ENCODE data around the gene TMEM181.

TMEM181 gene

GRCh38 chr6:158589366-158589765 lies 29.5 kb downstream of the TMEM181 start:
- Histone ChIP-seq H3K36me3 (ENCODE audit: low read length) (peaks cover 10% of the 10 kb centered on the region; the same call in 1 of the 2 replicates), H3K27me3 (ENCODE audit: low read length) (no peaks in the 10 kb centered on the region)

DNA sequence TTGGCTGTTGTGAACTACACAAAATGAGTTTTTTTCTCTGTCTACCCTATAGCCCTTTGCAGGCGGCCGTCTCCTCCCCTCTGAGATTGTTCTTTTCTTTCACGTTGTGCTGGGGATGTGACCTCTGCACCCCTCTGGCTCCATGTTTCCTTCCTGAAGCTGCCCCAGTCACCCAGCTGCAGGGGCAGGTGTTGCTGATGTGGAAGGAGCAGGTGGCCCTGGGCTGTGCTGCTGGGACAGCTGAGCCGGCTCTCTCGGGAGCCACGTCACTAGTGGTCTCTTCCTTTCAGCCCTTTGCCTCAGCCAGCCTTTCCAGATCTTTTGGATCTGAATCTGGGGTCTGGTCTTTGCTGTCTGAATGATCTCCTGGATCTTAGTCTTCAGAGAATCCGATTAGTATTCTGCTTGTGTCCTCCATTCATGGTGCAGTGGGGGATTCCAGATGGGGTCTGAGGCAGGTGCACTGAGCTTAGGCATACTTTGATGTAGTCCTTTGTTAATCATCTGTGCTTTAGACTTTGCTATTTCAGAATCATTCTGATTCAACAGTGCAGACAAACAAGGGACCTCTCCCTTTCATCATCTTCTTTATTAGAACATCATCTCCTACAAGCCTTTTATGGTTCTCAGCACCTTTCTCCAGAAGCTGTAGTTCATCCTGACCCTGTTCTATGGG lies 31.4 kb downstream of the TMEM181 start:
- H3K27me3 ChIP-seq (ENCODE audit: low read length): no peaks in the 10 kb centered on the region
- H3K79me2 ChIP-seq (ENCODE audit: insufficient read depth, low read length): no peaks in the 10 kb centered on the region
- no peaks in the 10 kb centered on the region for H3K9me3 ChIP-seq (ENCODE audit: insufficient read depth, low read length)
- H3K9me2 ChIP-seq (replicated peaks; ENCODE audit: insufficient read depth, low read length): no peaks in the 10 kb centered on the region
- no peak for TF ChIP-seq EZH2phosphoT487 (conservative IDR thresholded peaks at IDR 0.05; ENCODE audit: low read length)
- TF ChIP-seq, protein P1, sequence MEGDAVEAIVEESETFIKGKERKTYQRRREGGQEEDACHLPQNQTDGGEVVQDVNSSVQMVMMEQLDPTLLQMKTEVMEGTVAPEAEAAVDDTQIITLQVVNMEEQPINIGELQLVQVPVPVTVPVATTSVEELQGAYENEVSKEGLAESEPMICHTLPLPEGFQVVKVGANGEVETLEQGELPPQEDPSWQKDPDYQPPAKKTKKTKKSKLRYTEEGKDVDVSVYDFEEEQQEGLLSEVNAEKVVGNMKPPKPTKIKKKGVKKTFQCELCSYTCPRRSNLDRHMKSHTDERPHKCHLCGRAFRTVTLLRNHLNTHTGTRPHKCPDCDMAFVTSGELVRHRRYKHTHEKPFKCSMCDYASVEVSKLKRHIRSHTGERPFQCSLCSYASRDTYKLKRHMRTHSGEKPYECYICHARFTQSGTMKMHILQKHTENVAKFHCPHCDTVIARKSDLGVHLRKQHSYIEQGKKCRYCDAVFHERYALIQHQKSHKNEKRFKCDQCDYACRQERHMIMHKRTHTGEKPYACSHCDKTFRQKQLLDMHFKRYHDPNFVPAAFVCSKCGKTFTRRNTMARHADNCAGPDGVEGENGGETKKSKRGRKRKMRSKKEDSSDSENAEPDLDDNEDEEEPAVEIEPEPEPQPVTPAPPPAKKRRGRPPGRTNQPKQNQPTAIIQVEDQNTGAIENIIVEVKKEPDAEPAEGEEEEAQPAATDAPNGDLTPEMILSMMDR (IDR thresholded peaks at IDR 0.05; ENCODE audit: insufficient read depth, low read length, poor library complexity, severe bottlenecking): no peak
- H3F3A ChIP-seq (ENCODE audit: insufficient read depth): 0 out of 2 replicates have a peak, but pooled peaks cover 4% of the 10 kb centered on the region
- no peak overlapping the region for H3K27ac ChIP-seq (ENCODE audit: low read depth, low read length)
- no peak overlapping the region for H2AFZ ChIP-seq (ENCODE audit: low read depth, low read length, severe bottlenecking)
- H3K4me2 ChIP-seq (ENCODE audit: low read depth, low read length, poor library complexity, severe bottlenecking): no peak overlapping the region
- H3K4me3 ChIP-seq (ENCODE audit: insufficient read depth, low read length, poor library complexity, severe bottlenecking): no peak overlapping the region
- H4K20me1 ChIP-seq (ENCODE audit: low read depth, low read length): no peaks in the 10 kb centered on the region
- H3K36me3 ChIP-seq (ENCODE audit: low read length): peaks cover 6% of the 10 kb centered on the region; the same call in 1 of the 2 replicates
- no peak overlapping the region for H3K9ac ChIP-seq (ENCODE audit: low read length)

More at GRCh38 chr6:158589366-158589765, 29.5 kb downstream of the TMEM181 start:
- Histone ChIP-seq H3K79me2 (ENCODE audit: insufficient read depth, low read length) (no peaks in the 10 kb centered on the region), H2AFZ (ENCODE audit: low read depth, low read length, severe bottlenecking) (no peak overlapping the region), H4K20me1 (ENCODE audit: low read depth, low read length) (no peaks in the 10 kb centered on the region), H3K9me3 (ENCODE audit: insufficient read depth, low read length) (no peaks in the 10 kb centered on the region), H3F3A (ENCODE audit: insufficient read depth) (0 out of 2 replicates have a peak, but pooled peaks cover 4% of the 10 kb centered on the region), H3K9ac (ENCODE audit: low read length) (no peak overlapping the region), H3K9me2 (replicated peaks; ENCODE audit: insufficient read depth, low read length) (no peaks in the 10 kb centered on the region), H3K27ac (ENCODE audit: low read depth, low read length) (no peak overlapping the region), H3K4me2 (ENCODE audit: low read depth, low read length, poor library complexity, severe bottlenecking) (no peak overlapping the region), H3K4me3 (ENCODE audit: insufficient read depth, low read length, poor library complexity, severe bottlenecking) (no peak overlapping the region)
- TF ChIP-seq EZH2phosphoT487 (conservative IDR thresholded peaks at IDR 0.05; ENCODE audit: low read length): no peak
- TF ChIP-seq, protein P1 (IDR thresholded peaks at IDR 0.05; ENCODE audit: insufficient read depth, low read length, poor library complexity, severe bottlenecking): no peak

GRCh38 chr6:158591810-158592209 lies 31.9 kb downstream of the TMEM181 start:
- H3K4me3 ChIP-seq (ENCODE audit: insufficient read depth, low read length, poor library complexity, severe bottlenecking): no peak overlapping the region
- H3K79me2 ChIP-seq (ENCODE audit: insufficient read depth, low read length): no peaks in the 10 kb centered on the region
- no peak overlapping the region for H2AFZ ChIP-seq (ENCODE audit: low read depth, low read length, severe bottlenecking)
- no peak overlapping the region for H3K9ac ChIP-seq (ENCODE audit: low read length)
- no peak overlapping the region for H3K27ac ChIP-seq (ENCODE audit: low read depth, low read length)
- 0 out of 2 replicates have a peak, but pooled peaks cover 4% of the 10 kb centered on the region for H3F3A ChIP-seq (ENCODE audit: insufficient read depth)
- no peaks in the 10 kb centered on the region for H3K9me3 ChIP-seq (ENCODE audit: insufficient read depth, low read length)
- peaks cover 6% of the 10 kb centered on the region; the same call in 1 of the 2 replicates for H3K36me3 ChIP-seq (ENCODE audit: low read length)
- no peaks in the 10 kb centered on the region for H3K9me2 ChIP-seq (replicated peaks; ENCODE audit: insufficient read depth, low read length)
- H3K27me3 ChIP-seq (ENCODE audit: low read length): no peaks in the 10 kb centered on the region
- no peaks in the 10 kb centered on the region for H4K20me1 ChIP-seq (ENCODE audit: low read depth, low read length)
- TF ChIP-seq, protein P1 (IDR thresholded peaks at IDR 0.05; ENCODE audit: insufficient read depth, low read length, poor library complexity, severe bottlenecking): no peak
- no peak for TF ChIP-seq EZH2phosphoT487 (conservative IDR thresholded peaks at IDR 0.05; ENCODE audit: low read length)
- no peak overlapping the region for H3K4me2 ChIP-seq (ENCODE audit: low read depth, low read length, poor library complexity, severe bottlenecking)

Measured in SU-DHL-6 (cell line).